ENCODE measurements around the gene COTL1. TPM values are rescaled to one million over a fixed set of nuclear protein-coding genes. Genes with fewer than 3 reads are reported as not detected.

The COTL1 gene
- total and polyA plus RNA-seq, 3 experiments from 2014 or later, result 373 to 653 (median 388) TPM

DNA sequence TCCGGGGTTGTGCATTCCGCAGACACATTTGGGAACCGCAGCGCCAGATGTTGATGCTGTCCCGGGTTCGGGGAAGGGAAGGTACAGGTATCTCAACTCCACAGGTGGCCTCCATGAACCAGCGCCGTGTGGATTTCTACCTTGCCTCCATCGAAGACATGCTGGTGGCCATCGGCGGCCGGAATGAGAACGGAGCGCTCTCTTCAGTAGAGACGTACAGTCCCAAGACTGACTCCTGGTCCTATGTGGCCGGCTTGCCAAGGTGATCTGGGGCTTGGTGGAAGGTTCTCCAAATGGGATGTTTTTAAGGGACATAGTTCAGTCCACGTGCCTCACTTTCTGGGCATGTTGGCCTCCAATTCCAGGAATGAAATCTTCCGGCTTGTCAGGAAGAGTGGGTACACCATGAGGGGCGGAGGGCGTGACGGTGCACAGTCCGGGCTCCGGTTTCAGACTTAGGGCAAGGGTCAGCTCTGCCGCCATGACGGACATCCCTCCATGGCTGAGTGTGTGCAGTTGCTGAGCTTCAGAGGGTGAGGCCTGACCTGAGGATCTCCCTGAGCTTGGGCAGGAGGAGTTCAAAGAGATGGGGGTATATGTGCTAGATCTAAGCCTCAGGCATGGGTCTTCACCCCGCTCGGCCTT is 41.9 kb upstream of the COTL1 start:
- H3K9me3 Mint-ChIP-seq, result no peaks in the 10 kb centered on the region
- H3K4me1 ChIP-seq (ENCODE audit: insufficient read depth, low read length), result peaks cover 21% of the 10 kb centered on the region
- ChIA-PET CTCF (interaction anchor here (1.5 kb wide), 1 partner anchor 10 kb away, joined by 3 read pairs; no protein-coding TSS in a partner anchor), POLR2A (no interaction called here)
- no peak overlapping the region for H3K4me3 ChIP-seq (ENCODE audit: low read length)
- H3K27ac Mint-ChIP-seq, result no peak overlapping the region
- no peaks in the 10 kb centered on the region for H3K27me3 Mint-ChIP-seq
- peaks cover 68% of the 10 kb centered on the region for H3K36me3 ChIP-seq (ENCODE audit: insufficient read depth, low read length)
- H3K4me3 Mint-ChIP-seq, result no peak overlapping the region
- no peak overlapping the region for H3K27ac ChIP-seq (ENCODE audit: low read depth, low read length)
- H3K4me1 Mint-ChIP-seq, result peaks cover 18 to 50% (median 22%) of the 10 kb centered on the region in 3 donors
- DNase-seq, result no peak
- H3K36me3 Mint-ChIP-seq, result peaks cover 0 to 96% (median 21%) of the 10 kb centered on the region in 3 donors
- H3K9me3 ChIP-seq (ENCODE audit: low read length), result no peaks in the 10 kb centered on the region
- no peaks in the 10 kb centered on the region for H3K27me3 ChIP-seq (ENCODE audit: insufficient read depth, low read length, poor library complexity, severe bottlenecking)

DNA sequence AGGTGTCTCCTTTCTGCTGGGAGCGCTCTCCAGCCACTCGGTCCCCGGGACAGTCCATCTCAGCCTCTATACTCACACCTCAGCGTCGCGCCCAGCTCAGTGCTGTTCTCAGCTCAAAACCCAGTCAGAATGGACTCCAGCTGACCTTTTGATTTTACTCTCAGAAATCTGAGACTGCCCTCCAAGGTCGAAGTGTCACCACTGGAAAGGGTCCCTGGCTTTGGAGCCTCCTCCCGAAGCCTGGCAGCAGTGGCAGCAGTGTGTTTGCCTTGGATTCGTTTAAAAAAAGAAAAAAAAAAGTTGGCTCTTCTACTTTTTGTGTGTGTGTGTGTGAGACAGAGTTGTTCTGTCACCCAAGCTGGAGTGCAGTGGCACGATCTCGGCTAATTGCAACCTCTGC is 40.8 kb upstream of the COTL1 start:
- no peak overlapping the region for H3K4me3 ChIP-seq (ENCODE audit: low read length)
- H3K4me1 ChIP-seq (ENCODE audit: insufficient read depth, low read length), result peaks cover 27% of the 10 kb centered on the region
- no peaks in the 10 kb centered on the region for H3K27me3 Mint-ChIP-seq
- no peak overlapping the region for H3K27ac Mint-ChIP-seq
- peaks cover 15 to 50% (median 21%) of the 10 kb centered on the region in 3 donors for H3K4me1 Mint-ChIP-seq
- DNase-seq, result no peak
- H3K36me3 ChIP-seq (ENCODE audit: insufficient read depth, low read length), result peaks cover 63% of the 10 kb centered on the region
- no peak overlapping the region for H3K27ac ChIP-seq (ENCODE audit: low read depth, low read length)
- CTCF ChIA-PET, result interaction anchor here (1.3 to 1.5 kb wide), 2 partner anchors 11 to 14 kb away, joined by 3 to 8 read pairs; no protein-coding TSS in a partner anchor
- no peaks in the 10 kb centered on the region for H3K9me3 ChIP-seq (ENCODE audit: low read length)
- no peaks in the 10 kb centered on the region for H3K27me3 ChIP-seq (ENCODE audit: insufficient read depth, low read length, poor library complexity, severe bottlenecking)
- peaks cover 0 to 93% (median 17%) of the 10 kb centered on the region in 3 donors for H3K36me3 Mint-ChIP-seq
- POLR2A ChIA-PET, result interaction anchor here (0.6 to 0.7 kb wide), 2 partner anchors 36 to 108 kb away, joined by 3 read pairs; no protein-coding TSS in a partner anchor
- H3K4me3 Mint-ChIP-seq, result peak overlapping the region in 1 of 7 donors; percentile 2
- no peaks in the 10 kb centered on the region for H3K9me3 Mint-ChIP-seq

DNA sequence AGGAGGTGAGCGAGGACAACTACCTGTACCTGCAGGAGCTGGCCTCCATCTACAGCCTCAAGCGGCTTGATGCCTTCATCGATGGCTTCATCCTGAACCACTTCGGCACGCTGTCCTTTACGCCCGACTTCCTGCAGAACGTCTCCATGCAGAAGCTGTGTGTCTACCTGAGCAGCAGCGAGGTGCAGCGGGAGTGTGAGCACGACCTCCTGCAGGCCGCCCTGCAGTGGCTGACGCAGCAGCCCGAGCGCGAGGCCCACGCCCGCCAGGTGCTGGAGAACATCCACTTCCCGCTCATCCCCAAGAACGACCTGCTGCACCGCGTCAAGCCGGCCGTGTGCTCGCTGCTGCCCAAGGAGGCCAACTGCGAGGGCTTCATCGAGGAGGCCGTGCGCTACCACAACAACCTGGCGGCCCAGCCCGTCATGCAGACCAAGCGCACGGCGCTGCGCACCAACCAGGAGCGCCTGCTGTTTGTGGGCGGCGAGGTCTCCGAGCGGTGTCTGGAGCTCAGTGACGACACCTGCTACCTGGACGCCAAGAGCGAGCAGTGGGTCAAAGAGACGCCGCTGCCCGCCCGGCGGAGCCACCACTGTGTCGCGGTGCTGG is 39.5 kb upstream of the COTL1 start:
- H3K27ac ChIP-seq (ENCODE audit: low read depth, low read length), result no peak overlapping the region
- CTCF ChIA-PET, result interaction anchor here (1.4 to 1.6 kb wide), 2 partner anchors 15 to 82 kb away, joined by 3 to 5 read pairs; no protein-coding TSS in a partner anchor
- no peak overlapping the region for H3K4me3 ChIP-seq (ENCODE audit: low read length)
- POLR2A ChIA-PET, result interaction anchor here (0.6 kb wide), 1 partner anchor 30 kb away, joined by 3 read pairs; no protein-coding TSS in a partner anchor
- peaks cover 40% of the 10 kb centered on the region for H3K4me1 ChIP-seq (ENCODE audit: insufficient read depth, low read length)
- Mint-ChIP-seq H3K4me1 (peaks cover 26 to 62% (median 29%) of the 10 kb centered on the region in 3 donors), H3K27ac (peak overlapping the region in 1 of 8 donors; percentile 15), H3K4me3 (no peak overlapping the region), H3K27me3 (no peaks in the 10 kb centered on the region), H3K36me3 (peaks cover 0 to 90% (median 17%) of the 10 kb centered on the region in 3 donors), H3K9me3 (no peaks in the 10 kb centered on the region)
- no peaks in the 10 kb centered on the region for H3K27me3 ChIP-seq (ENCODE audit: insufficient read depth, low read length, poor library complexity, severe bottlenecking)
- DNase-seq, result no peak
- H3K9me3 ChIP-seq (ENCODE audit: low read length), result no peaks in the 10 kb centered on the region
- H3K36me3 ChIP-seq (ENCODE audit: insufficient read depth, low read length), result peaks cover 55% of the 10 kb centered on the region

DNA sequence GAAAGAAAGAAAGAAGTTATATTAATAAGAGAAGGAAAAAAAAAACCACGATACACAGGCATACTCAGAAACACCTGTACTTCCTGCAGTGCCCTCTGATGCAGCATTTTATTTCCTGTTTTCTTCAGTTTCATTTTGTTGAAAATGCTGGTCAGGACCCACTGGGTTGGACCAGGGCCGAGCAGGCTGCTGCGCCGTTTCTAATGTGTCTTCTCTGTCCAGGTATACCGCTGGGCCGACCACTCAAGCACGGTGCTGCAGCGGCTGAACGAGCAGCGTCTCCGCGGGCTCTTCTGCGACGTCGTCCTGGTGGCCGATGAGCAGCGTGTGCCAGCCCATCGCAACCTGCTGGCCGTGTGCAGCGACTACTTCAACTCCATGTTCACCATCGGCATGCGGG is 38.8 kb upstream of the COTL1 start:
- Mint-ChIP-seq H3K27ac (peak overlapping the region in 2 of 8 donors; percentile 38 to 79), H3K4me1 (peaks cover 33 to 68% (median 33%) of the 10 kb centered on the region in 3 donors), H3K4me3 (peak overlapping the region in 3 of 7 donors; percentile 20 to 44 (median 29)), H3K27me3 (no peaks in the 10 kb centered on the region), H3K9me3 (no peaks in the 10 kb centered on the region), H3K36me3 (peaks cover 0 to 89% (median 18%) of the 10 kb centered on the region in 3 donors)
- CTCF ChIA-PET, result interaction anchor here (1.4 to 1.6 kb wide), 2 partner anchors 16 to 82 kb away, joined by 3 to 5 read pairs; no protein-coding TSS in a partner anchor
- no peak for DNase-seq
- POLR2A ChIA-PET, result interaction anchor here (0.6 kb wide), 1 partner anchor 30 kb away, joined by 3 read pairs; no protein-coding TSS in a partner anchor
- Histone ChIP-seq H3K4me1 (ENCODE audit: insufficient read depth, low read length) (peaks cover 46% of the 10 kb centered on the region), H3K4me3 (ENCODE audit: low read length) (no peak overlapping the region), H3K27ac (ENCODE audit: low read depth, low read length) (no peak overlapping the region), H3K27me3 (ENCODE audit: insufficient read depth, low read length, poor library complexity, severe bottlenecking) (no peaks in the 10 kb centered on the region), H3K36me3 (ENCODE audit: insufficient read depth, low read length) (peaks cover 52% of the 10 kb centered on the region), H3K9me3 (ENCODE audit: low read length) (no peaks in the 10 kb centered on the region)

DNA sequence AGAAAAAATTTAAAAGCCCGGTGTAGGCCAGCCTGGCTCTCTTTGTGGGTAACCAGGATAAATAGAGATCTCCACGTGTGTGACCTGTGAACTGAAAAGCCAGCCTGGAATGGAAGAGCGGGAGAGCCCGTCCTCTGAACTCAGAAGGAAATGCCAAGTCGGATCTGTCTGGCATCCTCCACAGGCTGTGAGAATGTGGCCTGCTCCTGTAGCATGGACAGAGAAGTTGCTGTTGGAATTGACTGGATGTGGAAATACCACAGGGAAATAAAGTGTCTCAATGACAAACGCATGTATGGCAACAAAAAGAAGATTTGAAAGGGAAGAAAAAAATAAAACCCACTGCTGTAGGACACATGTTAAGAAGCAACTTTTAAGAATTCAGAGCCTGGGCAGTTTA is 37.1 kb upstream of the COTL1 start:
- Histone ChIP-seq H3K27ac (ENCODE audit: low read depth, low read length) (no peak overlapping the region), H3K4me3 (ENCODE audit: low read length) (no peak overlapping the region), H3K36me3 (ENCODE audit: insufficient read depth, low read length) (peaks cover 44% of the 10 kb centered on the region), H3K27me3 (ENCODE audit: insufficient read depth, low read length, poor library complexity, severe bottlenecking) (no peaks in the 10 kb centered on the region), H3K4me1 (ENCODE audit: insufficient read depth, low read length) (peaks cover 60% of the 10 kb centered on the region), H3K9me3 (ENCODE audit: low read length) (no peaks in the 10 kb centered on the region)
- Mint-ChIP-seq H3K27ac (peak overlapping the region in 3 of 8 donors; percentile 42 to 79 (median 46)), H3K4me1 (peaks cover 46 to 84% (median 50%) of the 10 kb centered on the region in 3 donors), H3K27me3 (no peaks in the 10 kb centered on the region), H3K36me3 (peaks cover 0 to 89% (median 12%) of the 10 kb centered on the region in 3 donors), H3K4me3 (peak overlapping the region in 2 of 7 donors; percentile 23 to 55), H3K9me3 (no peaks in the 10 kb centered on the region)
- CTCF ChIA-PET, result interaction anchor here (1.4 kb wide), 1 partner anchor 18 kb away, joined by 5 read pairs; no protein-coding TSS in a partner anchor
- POLR2A ChIA-PET, result no interaction called here
- no peak for DNase-seq

DNA sequence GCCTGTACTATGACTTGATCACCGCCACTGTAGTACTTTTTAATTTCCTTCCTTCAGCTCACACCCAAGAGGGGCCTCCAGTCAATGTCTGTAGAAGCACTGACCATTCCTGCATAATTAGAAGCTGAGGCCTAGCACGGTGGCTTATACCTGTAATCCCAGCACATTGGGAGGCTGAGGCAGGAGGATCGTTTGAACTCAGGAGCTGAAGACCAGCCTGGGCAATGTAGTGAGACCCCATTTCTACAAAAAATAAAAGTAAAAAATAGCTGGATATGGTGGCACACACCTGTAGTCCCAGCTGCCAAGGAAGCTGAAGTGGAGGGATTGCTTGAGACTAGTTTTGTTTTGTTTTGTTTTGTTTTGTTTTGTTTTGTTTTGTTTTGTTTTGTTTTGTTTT is 36.4 kb upstream of the COTL1 start:
- Mint-ChIP-seq H3K36me3 (peaks cover 0 to 84% (median 9%) of the 10 kb centered on the region in 3 donors), H3K27me3 (no peaks in the 10 kb centered on the region), H3K4me3 (peak overlapping the region in 1 of 7 donors; percentile 68), H3K9me3 (no peaks in the 10 kb centered on the region), H3K4me1 (peaks cover 53 to 91% (median 57%) of the 10 kb centered on the region in 3 donors), H3K27ac (peak overlapping the region in 2 of 8 donors; percentile 12 to 86)
- DNase-seq, result no peak
- no peak overlapping the region for H3K4me3 ChIP-seq (ENCODE audit: low read length)
- no peaks in the 10 kb centered on the region for H3K9me3 ChIP-seq (ENCODE audit: low read length)
- H3K36me3 ChIP-seq (ENCODE audit: insufficient read depth, low read length), result peaks cover 37% of the 10 kb centered on the region
- POLR2A ChIA-PET, result interaction anchor here (0.6 to 0.7 kb wide), 2 partner anchors 19 to 23 kb away, joined by 3 to 4 read pairs; no protein-coding TSS in a partner anchor
- no peaks in the 10 kb centered on the region for H3K27me3 ChIP-seq (ENCODE audit: insufficient read depth, low read length, poor library complexity, severe bottlenecking)
- CTCF ChIA-PET, result no interaction called here
- no peak overlapping the region for H3K27ac ChIP-seq (ENCODE audit: low read depth, low read length)
- peaks cover 66% of the 10 kb centered on the region for H3K4me1 ChIP-seq (ENCODE audit: insufficient read depth, low read length)

DNA sequence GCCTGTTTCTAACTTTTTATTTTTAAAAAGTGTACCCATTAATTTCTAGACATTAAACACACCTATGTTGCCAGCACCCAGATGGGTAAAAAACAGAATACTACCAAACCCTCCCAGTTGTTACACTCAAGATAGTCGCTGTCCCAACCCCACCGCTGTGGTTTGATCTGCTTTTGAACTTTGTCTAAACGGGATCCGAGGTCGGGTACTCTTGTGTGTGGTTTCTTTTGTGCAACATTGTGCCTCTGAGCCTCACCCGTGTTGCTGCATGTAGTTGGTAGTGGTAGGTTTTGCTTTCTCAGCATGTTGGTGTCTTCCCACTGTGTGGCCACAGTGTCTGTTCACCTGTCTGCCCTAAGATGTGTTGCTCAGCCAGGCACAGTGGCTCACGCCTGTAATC is 34.7 kb upstream of the COTL1 start:
- no peaks in the 10 kb centered on the region for H3K27me3 ChIP-seq (ENCODE audit: insufficient read depth, low read length, poor library complexity, severe bottlenecking)
- H3K4me1 ChIP-seq (ENCODE audit: insufficient read depth, low read length), result peaks cover 69% of the 10 kb centered on the region
- peak overlapping the region in 6 of 8 donors; percentile 58 to 83 (median 72) for H3K27ac Mint-ChIP-seq
- H3K9me3 ChIP-seq (ENCODE audit: low read length), result no peaks in the 10 kb centered on the region
- no peak overlapping the region for H3K27ac ChIP-seq (ENCODE audit: low read depth, low read length)
- no peak overlapping the region for H3K4me3 ChIP-seq (ENCODE audit: low read length)
- ChIA-PET POLR2A (interaction anchor here (0.7 to 1.1 kb wide), 2 partner anchors 83 to 104 kb away, joined by 3 to 4 read pairs; no protein-coding TSS in a partner anchor), CTCF (interaction anchor here (1.2 kb wide), 1 partner anchor 20 kb away, joined by 3 read pairs; no protein-coding TSS in a partner anchor)
- peak in 3 of 5 donors; percentile 50 to 76 (median 55) for DNase-seq
- H3K9me3 Mint-ChIP-seq, result no peaks in the 10 kb centered on the region
- peaks cover 22% of the 10 kb centered on the region for H3K36me3 ChIP-seq (ENCODE audit: insufficient read depth, low read length)
- H3K36me3 Mint-ChIP-seq, result peaks cover 0 to 70% (median 9%) of the 10 kb centered on the region in 3 donors
- peak overlapping the region in 5 of 7 donors; percentile 24 to 83 (median 54) for H3K4me3 Mint-ChIP-seq
- H3K4me1 Mint-ChIP-seq, result peaks cover 51 to 82% (median 64%) of the 10 kb centered on the region in 3 donors
- no peaks in the 10 kb centered on the region for H3K27me3 Mint-ChIP-seq

Measured in CD8-positive, alpha-beta memory T cell (primary cell).